NCI-H526 treated with DMSO at 0.1 percent for 48 hours (cell line): Measurements from ENCODE around the gene SPOP.
"Not testable (repeated sequence)": the region's sequence is repeated elsewhere in the genome, so short reads cannot be mapped to it uniquely, and the experiment has no call there.

Experiments
- DNase-seq: peaks from one replicate; lab custom pipeline; 2025; lab: John Stamatoyannopoulos, UW

The SPOP gene

DNA sequence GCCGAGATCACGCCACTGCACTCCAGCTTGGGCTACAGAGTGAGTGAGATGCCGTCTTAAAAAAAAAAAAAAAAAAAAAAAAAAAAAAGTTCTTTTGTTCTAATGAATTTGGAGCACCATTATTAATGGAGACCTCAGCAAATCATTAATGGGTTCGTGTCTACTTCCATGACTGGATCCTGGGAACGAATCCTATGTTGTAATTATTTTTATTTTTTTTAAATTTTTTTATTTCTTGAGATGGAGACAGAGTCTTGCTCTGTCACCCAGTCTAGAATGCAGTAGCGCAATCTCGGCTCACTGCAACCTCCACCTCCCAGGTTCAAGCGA is 30.7 kb downstream of the SPOP start:
- DNase-seq = no peak

DNA sequence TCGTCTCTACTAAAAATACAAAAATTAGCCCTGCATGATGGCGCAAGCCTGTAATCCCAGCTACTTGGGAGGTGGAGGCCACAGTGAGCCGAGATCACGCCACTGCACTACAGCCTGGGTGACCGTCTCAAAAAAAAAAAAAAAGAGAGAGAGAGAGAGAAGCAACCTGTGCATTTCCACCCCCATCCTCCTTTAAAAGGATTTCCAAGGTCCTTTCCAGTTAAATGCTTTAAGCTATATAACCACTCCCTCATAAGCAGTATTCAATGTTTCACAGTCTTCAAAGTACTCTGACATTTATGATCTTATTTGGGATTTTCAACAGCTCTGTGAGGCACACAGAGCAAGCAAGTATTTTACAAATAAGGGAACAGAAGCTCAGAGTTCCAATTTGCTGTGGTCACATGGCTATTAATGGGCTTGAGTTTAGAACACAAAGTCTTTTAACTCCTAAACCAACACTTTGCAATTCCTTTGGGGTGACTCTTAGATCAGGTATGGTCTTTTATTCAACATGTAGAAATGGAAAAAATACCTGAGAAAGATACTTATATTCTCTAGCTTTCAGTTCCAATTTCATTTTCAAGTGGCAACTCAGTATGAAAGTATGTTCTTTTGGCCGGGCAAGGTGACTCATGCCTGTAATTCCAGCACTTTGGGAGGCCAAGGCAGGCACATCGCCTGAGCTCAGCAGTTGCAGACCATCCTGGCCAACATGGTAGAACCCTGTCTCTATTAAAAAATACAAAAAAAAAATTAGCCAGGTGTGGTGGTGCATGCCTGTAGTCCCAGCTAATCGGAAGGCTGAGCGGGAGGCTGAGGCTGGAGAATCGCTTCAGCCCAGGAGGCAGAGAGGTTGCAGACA is 31.3 kb downstream of the SPOP start:
- DNase-seq = no peak

DNA sequence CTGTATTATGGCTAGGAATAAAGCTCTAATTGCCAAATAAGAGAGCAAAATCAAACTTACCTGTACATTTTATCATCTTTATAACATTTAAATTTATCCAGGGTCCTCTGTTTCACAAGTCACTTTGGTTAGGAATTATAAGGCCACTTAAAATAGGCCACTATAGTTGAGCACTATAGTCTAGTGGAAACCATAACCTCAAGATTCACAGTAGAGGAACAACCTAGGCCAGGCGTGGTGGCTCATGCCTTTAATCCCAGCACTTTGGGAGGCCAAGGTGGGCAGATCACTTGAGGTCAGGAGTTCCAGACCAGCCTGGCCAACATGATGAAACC is 31.9 kb downstream of the SPOP start:
- DNase-seq = not testable (repeated sequence)

DNA sequence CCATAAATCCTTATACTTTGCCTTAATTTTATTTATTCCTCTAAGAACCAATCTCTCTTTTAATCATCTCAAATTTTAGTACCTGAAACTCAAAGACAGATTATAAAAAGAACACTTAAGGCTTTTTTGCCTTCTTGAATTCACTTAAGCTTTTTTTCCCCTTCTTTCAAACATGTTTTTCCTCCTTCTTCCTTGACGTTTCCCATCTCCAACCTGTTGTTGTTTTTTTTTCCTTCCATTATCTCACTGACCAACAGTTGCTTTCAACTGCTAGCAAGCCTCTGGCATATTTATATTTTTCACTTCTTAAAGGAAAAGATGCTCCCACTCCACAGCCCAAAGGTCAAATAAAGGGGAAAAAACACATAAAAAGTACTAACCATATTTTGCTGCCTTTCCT is 32.2 kb downstream of the SPOP start:
- no peak for DNase-seq

DNA sequence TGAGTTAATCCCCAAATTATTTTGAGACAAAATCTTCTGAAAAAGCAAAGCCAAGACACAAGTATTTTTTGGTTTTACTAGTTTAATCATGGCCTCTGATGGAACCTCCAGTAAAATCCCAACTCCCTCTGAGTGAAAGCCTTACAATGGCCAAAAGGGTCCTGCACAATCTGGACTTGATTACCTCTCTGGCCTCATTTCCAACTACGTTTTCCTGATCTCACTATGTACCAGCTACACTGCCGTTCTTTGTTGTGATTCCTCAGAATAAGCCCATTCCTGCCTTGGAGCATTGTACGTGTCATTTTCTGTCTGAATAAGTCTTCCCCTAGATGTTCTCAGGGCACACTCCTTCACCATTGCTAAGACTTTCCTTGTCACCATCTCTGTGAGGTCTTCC is 37.3 kb downstream of the SPOP start:
- DNase-seq = no peak

DNA sequence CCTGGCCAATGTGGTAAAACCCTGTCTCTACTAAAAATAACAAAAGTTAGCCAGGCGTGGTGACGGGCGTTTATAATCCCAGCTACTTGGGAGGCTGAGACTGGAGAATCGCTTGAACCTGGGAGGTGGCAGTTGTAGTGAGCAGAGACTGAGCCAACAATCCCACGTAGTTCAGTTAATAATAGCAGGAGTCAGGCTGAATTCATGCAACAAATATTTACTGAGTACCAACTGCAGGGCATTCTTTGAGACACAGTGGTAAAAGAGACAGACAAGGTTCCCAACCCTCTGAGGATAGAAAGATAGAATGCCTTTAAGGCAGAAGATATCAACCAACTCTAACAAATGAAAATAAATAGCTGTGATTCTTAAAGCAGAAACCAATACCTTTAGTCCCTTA is 39.1 kb downstream of the SPOP start:
- DNase-seq = no peak

DNA sequence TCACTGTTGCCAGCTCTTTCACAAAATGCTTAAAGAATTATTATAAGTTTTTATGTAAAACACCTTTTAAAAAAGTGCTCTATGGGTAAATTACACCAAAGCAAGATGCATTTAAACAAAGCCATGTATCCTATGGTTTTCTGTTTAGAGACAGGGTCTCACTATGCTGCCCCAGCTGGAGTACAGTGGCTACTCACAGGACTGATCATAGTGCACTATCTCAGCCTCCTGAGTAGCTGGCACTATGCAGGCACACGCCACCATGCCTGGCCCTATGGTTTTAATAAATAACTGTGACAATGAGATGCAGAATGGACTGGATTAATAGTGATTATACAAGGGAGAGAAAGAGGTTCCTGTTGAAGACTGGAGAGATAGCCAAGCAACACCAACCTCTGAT is 40.2 kb downstream of the SPOP start:
- DNase-seq = no peak

DNA sequence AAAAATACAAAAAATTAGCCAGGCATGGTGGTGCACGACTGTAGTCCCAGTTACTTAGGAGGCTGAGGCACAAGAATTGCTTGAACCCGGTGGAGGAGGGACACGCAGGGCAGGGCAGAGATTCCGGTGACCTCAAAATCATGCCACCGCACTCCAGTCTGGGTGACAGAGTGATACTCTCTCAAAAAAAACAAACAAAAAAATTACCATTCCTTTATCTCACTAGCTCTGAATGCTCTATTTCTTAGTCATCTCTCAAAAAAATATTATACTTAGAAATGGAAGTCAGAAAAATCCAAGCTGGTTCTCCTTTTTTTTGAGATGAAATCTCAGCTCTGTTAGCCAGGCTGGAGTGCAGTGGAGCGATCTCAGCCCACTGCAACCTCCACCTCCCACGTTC is 40.8 kb downstream of the SPOP start:
- DNase-seq = no peak

DNA sequence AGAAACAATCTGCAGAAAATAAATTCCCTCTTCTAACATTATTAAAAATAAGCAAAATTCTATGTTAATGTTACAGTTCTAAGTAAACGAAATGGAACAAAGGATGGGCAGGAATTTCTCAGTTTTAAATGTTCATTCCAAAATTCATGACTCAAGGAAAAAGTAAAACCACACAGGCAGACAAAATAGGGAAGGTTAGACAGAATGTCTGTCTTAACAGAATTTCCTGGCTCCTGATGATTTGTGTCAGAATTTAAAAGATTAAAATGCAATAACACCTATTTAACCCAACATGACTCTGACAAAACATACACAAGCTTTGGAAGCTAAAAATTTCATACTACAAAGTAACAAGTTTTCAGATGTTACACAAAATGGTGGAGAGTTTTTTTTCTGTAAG is 42.8 kb downstream of the SPOP start:
- no peak for DNase-seq

DNA sequence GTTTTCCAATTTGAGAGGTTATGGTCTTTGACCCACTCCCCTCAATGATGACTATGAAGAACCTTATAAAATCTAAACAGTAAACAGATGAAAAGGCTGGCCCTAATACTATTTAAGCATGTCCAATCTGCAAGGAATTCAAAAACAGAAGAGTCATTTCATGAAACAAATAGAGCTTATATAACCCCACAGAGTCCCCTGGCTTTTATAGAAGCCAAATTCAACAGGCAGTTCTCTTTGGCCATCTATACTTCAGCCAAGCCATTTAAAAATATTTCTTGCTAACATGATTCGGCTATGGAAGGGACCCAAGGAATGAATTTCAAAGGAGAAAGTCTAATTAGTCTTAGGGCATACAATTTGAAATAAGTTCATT is 43.4 kb downstream of the SPOP start:
- DNase-seq = no peak

DNA sequence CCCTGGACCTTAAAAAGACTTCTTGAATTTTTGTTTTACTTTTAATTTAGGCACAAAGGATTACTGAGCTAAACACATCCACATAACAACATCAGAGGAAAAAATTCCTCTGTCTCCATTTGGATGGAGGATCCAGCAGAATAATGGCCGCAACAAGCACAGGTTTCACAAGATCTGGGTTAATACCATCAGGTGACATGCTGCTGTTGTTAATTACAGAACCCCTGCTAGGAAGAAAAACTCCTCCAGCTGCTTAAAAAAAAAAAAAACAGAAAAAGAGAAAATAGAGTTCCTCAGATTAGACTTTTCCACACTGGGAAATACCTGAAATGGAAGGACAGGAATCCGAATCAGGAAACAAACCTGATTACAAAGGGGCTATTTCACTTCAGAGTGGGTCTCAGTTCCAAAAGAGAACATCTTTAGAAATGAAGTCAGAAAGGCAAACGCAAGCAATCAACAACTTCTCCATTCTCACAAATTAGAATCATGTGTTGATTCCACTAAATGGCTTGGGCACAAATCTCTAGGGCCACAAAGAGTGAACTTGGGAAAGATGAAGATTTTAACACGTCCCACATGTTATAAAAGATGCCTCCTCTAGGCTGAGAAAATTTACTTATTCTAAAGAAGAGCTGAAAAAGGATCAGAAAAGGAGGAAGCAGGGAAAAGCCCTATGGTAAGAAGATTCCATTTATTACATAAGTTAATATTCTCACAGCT is 44.0 kb downstream of the SPOP start:
- no peak for DNase-seq

DNA sequence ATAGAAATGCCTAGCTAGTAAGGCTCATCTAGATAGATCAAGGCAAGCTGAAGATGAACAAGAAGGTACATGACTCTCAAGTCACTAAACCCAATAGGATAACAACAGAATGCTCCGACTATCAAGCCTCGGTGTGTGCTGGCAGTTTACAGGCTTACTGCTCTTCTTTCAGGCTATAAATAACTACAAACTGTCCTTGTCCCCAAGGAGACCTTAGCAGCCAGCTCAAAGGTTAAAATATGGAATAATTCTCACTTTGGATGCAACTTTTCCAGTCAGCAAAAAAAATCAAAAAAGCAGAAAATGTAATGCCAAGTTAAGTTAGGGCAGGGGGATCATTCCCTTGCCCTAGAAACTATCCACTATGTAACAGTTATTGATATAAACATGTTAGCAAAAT is 44.6 kb downstream of the SPOP start:
- DNase-seq = no peak

DNA sequence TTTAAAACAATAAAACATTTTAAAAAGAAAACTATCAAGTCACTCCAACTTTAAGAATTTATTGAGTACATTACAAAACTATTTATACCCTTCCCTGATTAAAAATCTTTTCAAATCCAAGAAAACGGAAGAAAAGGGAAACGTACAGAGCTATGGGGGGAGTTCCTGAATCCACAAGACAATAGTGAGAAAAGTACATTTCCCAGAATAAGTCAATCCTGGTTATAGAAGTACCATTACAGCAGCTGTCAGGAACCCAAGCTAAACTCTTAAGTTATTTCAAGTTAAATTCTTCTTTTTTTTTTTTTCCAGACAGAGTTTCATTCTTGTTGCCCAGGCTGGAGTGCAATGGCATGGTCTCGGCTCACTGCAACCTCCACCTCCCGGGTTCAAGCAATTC is 45.7 kb downstream of the SPOP start:
- no peak for DNase-seq

DNA sequence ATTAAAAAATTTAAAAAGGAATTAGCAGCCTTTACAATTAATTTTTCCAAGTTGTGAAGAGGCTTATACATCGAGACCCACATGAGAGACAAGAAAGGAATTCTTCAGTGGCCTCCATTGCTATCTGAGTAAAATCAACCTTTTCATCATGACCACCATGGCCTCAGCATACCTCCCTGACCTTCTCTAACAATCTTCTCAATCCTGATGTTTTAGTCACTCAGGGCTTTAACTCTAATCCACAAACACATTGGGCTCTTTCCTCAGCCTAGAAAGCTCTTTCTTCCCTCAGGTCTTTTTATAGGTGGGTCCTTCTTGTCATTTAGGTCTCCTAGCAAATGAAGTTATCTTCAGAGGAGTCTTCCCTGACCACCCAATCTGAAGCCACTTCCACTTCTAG is 46.4 kb downstream of the SPOP start:
- no peak for DNase-seq

DNA sequence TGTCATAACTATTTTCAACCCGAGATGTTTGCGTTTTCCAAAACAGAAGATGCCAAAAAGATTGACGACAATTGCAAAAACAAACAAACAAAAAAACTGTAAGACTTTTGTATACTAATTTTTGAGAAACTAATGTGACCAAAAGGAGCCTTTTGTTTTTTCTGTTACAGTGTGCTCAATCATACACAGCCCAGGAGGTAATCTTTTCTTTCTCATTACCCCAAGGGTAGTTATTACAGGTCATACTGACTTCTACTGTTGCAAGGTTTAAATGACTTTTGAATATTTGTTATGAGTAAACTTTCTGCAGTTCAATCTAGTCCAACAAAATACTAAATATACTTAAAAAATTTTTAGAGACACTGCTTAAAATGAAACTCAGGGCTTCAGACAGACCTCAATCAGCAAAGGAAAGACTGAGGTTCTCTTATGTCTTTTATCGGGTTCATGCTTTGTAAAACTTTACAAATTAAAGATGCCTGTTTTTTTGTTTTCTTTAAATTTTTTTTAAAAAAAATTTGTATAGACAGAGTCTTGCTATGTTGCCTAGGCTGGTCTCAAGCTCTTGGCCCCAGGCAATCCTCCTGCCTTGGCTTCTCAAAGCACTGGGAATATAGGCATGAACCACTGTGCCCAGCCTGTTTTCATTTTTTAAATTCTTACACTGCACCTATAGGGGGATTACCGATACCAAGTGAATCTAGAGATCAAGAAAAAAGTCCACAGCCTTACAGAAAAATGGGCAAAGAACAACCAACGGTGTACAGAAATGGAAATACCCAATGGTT is 47.6 kb downstream of the SPOP start:
- DNase-seq = no peak

DNA sequence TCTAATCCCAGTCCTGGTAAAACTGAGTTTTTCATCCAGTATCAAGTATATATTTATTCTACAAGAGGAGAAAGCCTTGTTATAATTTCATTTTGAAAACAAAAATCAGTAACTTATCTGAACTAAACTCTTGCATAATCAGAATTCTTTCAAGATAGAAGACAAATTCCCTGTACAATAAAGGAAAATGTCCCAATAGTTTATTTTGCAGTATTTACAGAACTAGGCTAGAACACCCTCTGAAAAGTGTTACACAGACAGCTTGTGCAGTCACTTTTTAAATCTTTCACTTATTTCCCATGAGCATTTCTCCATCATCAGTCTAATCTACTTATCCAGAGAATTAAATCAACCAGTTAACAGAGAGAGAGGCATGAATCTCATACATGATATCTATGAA is 48.5 kb downstream of the SPOP start:
- DNase-seq = no peak

DNA sequence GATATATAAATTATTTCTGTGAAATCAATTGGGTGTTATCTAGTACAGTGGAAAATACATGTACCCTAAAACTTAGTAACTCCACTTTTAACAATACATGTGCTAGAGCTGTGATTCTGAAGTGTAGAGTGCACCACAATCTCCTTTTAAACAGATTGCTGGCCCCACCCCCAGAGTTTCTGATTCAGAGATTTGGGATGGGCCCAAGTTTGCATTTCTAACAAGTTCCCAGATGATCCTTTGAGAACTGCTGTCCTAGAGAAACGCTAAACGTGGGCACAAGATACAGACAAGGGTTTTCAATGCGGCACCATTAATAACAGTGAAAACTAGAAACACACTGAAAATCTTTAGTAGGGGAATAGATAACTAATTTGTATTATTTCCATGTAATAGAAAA is 53.0 kb downstream of the SPOP start:
- DNase-seq = no peak

DNA sequence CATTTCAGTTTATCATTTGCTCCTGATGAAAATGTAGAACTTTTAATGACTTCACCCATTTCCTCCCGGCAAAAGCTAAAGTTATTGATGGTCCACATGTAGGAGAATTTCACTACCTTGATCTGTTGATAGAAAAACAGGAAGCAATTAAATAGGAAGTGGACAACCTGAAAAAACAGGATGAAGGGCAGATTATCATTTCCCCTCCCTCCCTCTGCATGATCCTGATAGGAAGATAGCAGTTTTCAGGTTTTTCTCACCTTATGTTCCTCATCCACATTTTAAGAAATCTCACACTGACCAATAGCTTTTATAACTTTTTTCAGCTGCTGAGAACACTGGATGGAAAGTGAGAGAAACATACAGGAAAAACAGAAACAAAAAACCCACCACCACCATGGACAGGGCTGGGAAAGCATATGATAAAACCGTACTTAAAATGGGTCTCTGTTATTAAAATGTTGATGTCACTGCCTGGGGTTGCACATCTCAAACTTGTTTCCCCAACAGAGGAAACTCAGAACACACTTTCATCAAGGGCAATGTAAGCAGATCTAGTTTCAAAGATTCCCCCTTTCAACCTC is 55.9 kb downstream of the SPOP start:
- DNase-seq = no peak

DNA sequence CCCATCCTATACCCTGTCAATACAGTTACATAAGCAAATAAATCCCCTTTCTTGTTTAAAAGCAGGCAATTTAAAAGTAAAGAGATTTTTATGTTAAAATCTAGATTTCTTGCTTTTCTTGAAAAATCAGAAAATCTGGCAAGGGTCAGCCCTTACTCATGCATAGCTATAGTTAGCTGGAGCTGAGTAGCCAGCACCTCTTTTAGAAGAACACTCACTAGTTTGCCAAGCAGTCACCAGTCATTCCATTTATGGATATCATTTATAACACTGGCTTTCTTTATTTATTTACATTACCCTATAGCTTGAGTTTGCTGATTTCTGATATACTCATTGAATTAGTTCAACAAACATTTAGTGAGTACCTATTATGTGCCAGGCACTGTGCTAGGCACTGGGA is 56.5 kb downstream of the SPOP start:
- no peak for DNase-seq

DNA sequence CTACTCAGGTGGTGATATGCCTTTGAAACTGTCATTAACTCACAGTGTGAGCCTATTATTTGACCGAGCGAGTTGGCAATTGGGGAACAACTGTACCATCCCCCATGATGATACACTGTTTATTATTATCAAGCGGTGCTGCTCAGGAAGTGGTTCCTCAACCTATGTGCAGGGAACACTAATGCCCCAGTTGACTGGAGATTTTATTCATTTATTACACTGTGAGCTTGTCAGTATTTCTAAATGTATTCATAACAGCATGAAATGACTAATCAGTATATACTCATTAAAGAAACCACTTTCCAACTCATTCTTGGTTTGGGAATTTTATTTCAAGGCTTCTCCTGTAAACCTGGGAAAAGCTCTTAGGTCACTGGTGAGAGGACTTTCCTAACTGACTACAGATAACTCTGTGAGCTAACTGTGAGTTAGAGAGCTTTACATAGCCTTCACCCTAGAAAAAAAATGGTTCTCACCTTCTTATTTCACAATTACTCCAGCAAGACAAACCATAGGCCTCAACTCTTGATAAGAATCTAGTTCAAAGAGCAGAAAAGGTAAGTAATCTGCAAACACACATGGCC is 59.8 kb downstream of the SPOP start:
- DNase-seq = no peak

DNA sequence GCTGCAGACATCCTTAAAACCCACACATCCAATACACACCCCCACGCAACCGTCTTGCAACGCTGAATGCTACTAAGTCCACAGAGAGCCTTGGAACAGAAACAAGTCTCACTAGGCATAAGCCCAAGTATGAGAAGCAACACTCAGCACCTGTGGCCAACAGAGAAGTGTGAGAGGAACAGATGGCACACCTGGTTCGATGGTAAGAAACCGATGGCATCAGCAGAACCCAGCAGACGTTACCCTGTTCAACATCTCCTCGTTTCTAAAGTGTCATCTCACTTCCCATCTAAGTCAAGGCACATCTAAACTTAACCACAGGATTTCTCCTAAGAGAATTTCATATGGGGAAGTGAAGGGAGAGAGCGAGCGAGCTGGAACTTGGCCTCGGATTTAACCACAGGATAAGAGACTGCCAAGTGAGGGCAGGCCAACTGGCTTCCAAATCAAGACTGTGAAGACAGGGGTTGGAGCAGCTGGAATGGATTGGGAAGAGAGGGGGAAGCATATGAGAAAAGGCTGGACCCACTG is 61.2 kb downstream of the SPOP start:
- DNase-seq = no peak

DNA sequence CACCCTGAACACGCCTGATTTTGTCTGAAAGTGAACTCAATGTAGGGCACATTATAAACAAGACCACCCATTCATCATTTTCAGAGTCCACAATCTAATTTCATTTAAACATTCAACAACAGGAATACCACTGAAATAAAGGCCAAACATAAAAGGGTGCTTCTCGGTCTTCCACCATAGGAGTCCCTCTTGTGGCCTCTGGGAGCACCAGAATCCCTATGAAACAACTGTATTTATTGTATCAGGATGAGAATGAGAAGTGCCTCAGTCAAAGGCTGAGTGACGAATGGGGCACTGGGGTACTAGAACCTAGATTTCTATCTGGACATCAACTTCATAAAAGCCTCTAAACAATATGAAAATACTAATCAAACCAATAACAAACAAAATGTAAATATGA is 61.8 kb downstream of the SPOP start:
- DNase-seq = no peak
